ENCODE measurements around the gene MAP10. TPM values are rescaled to one million over a fixed set of nuclear protein-coding genes. Genes with fewer than 3 reads are reported as not detected.

The MAP10 gene
- total RNA-seq, 1 experiment from 2014 or later = 1.2 TPM

- TF ChIP-seq, protein P1, sequence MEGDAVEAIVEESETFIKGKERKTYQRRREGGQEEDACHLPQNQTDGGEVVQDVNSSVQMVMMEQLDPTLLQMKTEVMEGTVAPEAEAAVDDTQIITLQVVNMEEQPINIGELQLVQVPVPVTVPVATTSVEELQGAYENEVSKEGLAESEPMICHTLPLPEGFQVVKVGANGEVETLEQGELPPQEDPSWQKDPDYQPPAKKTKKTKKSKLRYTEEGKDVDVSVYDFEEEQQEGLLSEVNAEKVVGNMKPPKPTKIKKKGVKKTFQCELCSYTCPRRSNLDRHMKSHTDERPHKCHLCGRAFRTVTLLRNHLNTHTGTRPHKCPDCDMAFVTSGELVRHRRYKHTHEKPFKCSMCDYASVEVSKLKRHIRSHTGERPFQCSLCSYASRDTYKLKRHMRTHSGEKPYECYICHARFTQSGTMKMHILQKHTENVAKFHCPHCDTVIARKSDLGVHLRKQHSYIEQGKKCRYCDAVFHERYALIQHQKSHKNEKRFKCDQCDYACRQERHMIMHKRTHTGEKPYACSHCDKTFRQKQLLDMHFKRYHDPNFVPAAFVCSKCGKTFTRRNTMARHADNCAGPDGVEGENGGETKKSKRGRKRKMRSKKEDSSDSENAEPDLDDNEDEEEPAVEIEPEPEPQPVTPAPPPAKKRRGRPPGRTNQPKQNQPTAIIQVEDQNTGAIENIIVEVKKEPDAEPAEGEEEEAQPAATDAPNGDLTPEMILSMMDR (conservative IDR thresholded peaks at IDR 0.05) = no peak
- H3K9me3 ChIP-seq (ENCODE audit: control insufficient read depth, low read depth, low read length) = no peaks in the 10 kb centered on the region
- Mint-ChIP-seq H3K27me3 (ENCODE audit: low read depth) (peaks cover 5% of the 10 kb centered on the region; the same call in 1 of the 2 replicates), H3K9me3 (peaks cover 0 to 2% of the 10 kb centered on the region in 2 experiments; a peak in 1 of 5 replicates), H3K4me3 (no peak overlapping the region), H3K36me3 (ENCODE audit: insufficient read depth in 1 of 3, low read depth in 3 of 3) (no peaks in the 10 kb centered on the region), H3K4me1 (peaks cover 0 to 4% of the 10 kb centered on the region in 2 experiments; a peak in 1 of 4 replicates), H3K27ac (no peak overlapping the region)
- H4K8ac ChIP-seq (replicated peaks; ENCODE audit: insufficient read length, low read depth, low read length) = no peak overlapping the region
- no peak overlapping the region for H3K27ac ChIP-seq (ENCODE audit: insufficient read length, low read depth, low read length)
- H3K18ac ChIP-seq (ENCODE audit: insufficient read length, low read depth, low read length) = no peak overlapping the region
- no peak overlapping the region for H2BK12ac ChIP-seq (ENCODE audit: insufficient read length, low read depth, low read length)
- no peak overlapping the region for H3K14ac ChIP-seq (ENCODE audit: insufficient read depth, low read length)
- no peak overlapping the region for H3K4me2 ChIP-seq (ENCODE audit: insufficient read depth, insufficient read length, low read length)
- no peak overlapping the region for H3K9ac ChIP-seq (ENCODE audit: extremely low read depth, insufficient read length, low read length)
- DNase-seq = no peak
- H3K4me1 ChIP-seq (ENCODE audit: insufficient read depth, low read length) = no peaks in the 10 kb centered on the region
- no peak overlapping the region for H2AK5ac ChIP-seq (ENCODE audit: insufficient read length, low read length)
- H2BK120ac ChIP-seq (ENCODE audit: low read depth, low read length, poor library complexity, severe bottlenecking) = no peak overlapping the region
- no peak overlapping the region for H4K91ac ChIP-seq (ENCODE audit: insufficient read length, low read depth, low read length)
- no peak overlapping the region for H2BK5ac ChIP-seq (ENCODE audit: insufficient read length, low read length)
- no peak overlapping the region for H2BK15ac ChIP-seq (ENCODE audit: low read depth, low read length)
- H3K27me3 ChIP-seq (ENCODE audit: insufficient read depth, low read length) = no peaks in the 10 kb centered on the region
- H4K5ac ChIP-seq (ENCODE audit: insufficient read length, low read depth, low read length) = no peak overlapping the region
- no peak overlapping the region for H3T11ph ChIP-seq (ENCODE audit: low read length)
- H3K23ac ChIP-seq (ENCODE audit: insufficient read length, low read depth, low read length) = no peak overlapping the region
- no peaks in the 10 kb centered on the region for H4K20me1 ChIP-seq (ENCODE audit: control insufficient read depth, insufficient read depth, insufficient read length)
- no peak overlapping the region for H3K56ac ChIP-seq (ENCODE audit: insufficient read length, low read depth, low read length)
- no peak overlapping the region for H2AFZ ChIP-seq (ENCODE audit: low read length)
- H3K79me2 ChIP-seq (ENCODE audit: insufficient read depth, low read length) = no peaks in the 10 kb centered on the region
- H3K79me1 ChIP-seq (ENCODE audit: insufficient read depth, low read depth, low read length, poor library complexity, severe bottlenecking) = no peaks in the 10 kb centered on the region
- H2BK20ac ChIP-seq (ENCODE audit: low read depth, low read length, poor library complexity, severe bottlenecking) = no peak overlapping the region
- no peak overlapping the region for H3K4ac ChIP-seq (ENCODE audit: low read depth, low read length)
- H3K23me2 ChIP-seq (ENCODE audit: insufficient read length, low read depth, low read length, poor library complexity, severe bottlenecking) = no peaks in the 10 kb centered on the region
- no CpG with 5 or more reads among the region's 7 CpGs for whole genome bisulfite sequencing (ENCODE audit: extremely low coverage, insufficient read length, low lambda C conversion rate)
These were observed 18.3 kb upstream of the MAP10 start for GRCh38 chr1:232786845-232787455.
